ENCODE results near the gene BARX2.
A peak's percentile ranks its signal among the peaks of the same experiment; 100 is the strongest.

The BARX2 gene

DNA sequence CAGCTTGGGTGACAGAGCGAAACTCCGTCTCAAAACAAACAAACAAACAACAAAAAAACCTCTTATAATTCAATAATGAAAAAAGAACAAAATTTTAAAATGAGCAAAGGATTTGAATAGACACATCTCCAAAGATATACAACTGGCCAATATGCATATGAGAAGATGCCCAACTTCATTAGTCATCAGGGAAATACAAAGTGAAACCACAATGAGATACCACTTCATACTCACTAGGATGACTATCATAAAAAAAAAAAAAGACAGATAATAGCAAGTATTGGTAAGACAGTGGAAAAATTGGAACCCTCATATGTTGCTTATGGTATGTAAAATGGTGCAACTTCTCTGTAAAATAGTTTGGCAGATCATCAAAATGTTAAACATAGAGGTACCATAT lies 28.7 kb upstream of the BARX2 start:
- H3K4me3 ChIP-seq (replicated peaks; ENCODE audit: low read depth, low read length), result no peak overlapping the region
- TF ChIP-seq, protein P1, sequence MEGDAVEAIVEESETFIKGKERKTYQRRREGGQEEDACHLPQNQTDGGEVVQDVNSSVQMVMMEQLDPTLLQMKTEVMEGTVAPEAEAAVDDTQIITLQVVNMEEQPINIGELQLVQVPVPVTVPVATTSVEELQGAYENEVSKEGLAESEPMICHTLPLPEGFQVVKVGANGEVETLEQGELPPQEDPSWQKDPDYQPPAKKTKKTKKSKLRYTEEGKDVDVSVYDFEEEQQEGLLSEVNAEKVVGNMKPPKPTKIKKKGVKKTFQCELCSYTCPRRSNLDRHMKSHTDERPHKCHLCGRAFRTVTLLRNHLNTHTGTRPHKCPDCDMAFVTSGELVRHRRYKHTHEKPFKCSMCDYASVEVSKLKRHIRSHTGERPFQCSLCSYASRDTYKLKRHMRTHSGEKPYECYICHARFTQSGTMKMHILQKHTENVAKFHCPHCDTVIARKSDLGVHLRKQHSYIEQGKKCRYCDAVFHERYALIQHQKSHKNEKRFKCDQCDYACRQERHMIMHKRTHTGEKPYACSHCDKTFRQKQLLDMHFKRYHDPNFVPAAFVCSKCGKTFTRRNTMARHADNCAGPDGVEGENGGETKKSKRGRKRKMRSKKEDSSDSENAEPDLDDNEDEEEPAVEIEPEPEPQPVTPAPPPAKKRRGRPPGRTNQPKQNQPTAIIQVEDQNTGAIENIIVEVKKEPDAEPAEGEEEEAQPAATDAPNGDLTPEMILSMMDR (IDR thresholded peaks at IDR 0.05; ENCODE audit: low read length, missing control alignments), result no peak
- no peak for DNase-seq (ENCODE audit: low read depth)

DNA sequence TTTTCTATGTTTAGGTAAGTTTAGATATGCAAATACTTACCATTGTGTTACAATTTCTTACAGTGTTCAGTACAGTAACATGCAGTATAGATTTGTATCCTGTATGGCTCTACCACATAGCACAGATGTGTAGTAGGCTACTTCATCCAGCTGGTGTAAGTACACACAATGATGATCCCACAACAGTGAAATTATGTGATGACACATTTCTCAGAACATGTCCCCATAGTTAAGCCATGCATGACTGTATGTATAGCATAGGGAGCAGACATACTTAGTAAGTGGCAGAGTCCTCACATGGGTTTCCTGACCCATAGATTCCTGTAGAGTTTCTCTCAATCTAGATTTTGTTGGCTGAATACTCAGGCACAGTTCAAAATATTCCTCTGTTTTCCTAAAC lies 26.8 kb upstream of the BARX2 start:
- TF ChIP-seq, protein P1 (IDR thresholded peaks at IDR 0.05; ENCODE audit: low read length, missing control alignments), result no peak
- no peak overlapping the region for H3K4me3 ChIP-seq (replicated peaks; ENCODE audit: low read depth, low read length)
- no peak for DNase-seq (ENCODE audit: low read depth)

DNA sequence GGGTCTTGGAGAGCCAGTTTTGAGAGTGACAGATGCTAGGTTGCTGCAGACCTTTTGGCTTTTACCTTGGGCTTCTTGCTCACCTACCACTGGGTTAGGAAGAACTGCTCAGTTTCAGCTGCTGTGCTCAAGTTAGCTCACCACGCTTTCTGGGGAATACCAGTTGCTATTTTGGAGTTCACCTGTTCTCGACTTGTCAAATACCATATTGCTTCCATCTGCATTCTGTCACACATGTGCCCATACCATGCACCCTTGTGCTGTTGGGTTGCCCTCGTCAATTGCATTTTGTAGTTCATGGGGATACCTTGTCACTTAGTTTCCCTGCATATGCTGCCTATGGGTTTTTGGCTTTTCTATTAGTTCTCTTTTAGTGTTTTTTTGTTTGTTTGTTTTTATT lies 23.0 kb upstream of the BARX2 start:
- TF ChIP-seq, protein P1 (IDR thresholded peaks at IDR 0.05; ENCODE audit: low read length, missing control alignments), result no peak
- no peak for DNase-seq (ENCODE audit: low read depth)

DNA sequence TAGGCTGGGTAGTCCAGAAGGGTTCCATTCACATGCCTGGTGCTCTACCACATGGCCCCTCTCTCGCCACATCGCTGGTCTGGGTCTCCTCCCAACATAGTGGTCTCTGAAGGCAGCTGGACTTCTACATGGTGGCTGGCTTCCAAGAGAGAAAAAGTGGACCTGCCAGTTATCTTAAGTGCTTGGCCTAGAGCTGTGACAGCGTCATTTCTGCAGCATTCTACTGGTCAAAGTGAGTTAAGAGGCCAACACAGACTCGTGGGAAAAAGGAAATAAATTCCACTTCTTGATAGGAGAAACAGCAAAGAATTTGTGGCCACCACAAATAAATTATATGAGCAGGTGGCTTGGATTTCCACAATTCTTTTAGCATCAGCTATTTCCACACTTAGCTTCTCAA lies 21.0 kb upstream of the BARX2 start:
- no peak for DNase-seq (ENCODE audit: low read depth)
- no peak overlapping the region for H3K4me3 ChIP-seq (replicated peaks; ENCODE audit: low read depth, low read length)

More for the DNA sequence above, 23.0 kb upstream of the BARX2 start:
- H3K4me3 ChIP-seq (replicated peaks; ENCODE audit: low read depth, low read length), result no peak overlapping the region

DNA sequence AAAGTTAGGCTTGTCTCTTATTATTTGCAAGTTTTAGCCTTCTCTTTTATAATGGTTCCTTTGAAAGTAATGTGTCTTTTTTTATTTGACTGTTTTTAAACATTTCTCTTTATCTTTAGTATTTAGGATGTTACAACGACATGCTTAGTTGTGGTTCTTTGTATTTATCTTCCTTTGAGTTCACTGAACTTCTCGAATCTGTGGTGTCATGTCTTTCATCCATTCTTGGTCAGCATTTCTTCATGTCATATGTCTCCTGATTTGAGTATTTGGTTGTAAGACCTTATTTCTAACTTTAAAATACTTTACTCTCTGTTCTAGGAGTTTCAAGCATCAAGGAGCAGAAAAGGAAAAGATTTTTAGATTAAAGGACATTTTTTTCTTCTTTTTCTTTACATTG lies 15.9 kb upstream of the BARX2 start:
- H3K4me3 ChIP-seq (replicated peaks; ENCODE audit: low read depth, low read length), result no peak overlapping the region
- DNase-seq (ENCODE audit: low read depth), result no peak
- TF ChIP-seq, protein P1 (IDR thresholded peaks at IDR 0.05; ENCODE audit: low read length, missing control alignments), result no peak

More for the DNA sequence above, 21.0 kb upstream of the BARX2 start:
- TF ChIP-seq, protein P1 (IDR thresholded peaks at IDR 0.05; ENCODE audit: low read length, missing control alignments), result no peak

DNA sequence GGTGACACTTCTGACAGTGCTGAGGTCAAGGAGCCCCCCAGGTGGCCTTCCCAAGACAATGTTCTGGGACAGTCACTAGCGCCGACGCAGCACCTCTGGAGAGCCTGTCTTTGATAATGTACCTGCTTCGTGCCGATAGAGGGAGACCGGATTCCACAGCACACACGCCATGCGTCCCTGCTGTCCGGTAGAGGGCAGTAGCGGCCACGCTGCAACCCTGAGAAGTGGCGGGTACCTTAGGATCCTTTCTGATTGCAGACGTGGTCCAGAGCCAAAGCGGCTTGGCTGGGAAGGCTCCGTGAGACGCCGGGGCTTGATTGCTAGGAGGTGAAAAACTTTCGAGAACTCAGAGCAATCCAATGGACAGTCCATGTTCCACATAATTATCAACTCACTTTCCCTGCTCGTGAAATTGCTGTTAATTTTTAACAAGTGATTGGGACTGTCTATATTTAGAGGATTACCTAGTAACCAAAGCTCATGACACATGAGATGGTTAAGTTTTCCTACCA lies 11.4 kb upstream of the BARX2 start:
- peak; percentile 88 for DNase-seq (ENCODE audit: low read depth)
- TF ChIP-seq, protein P1 (IDR thresholded peaks at IDR 0.05; ENCODE audit: low read length, missing control alignments), result no peak
- no peak overlapping the region for H3K4me3 ChIP-seq (replicated peaks; ENCODE audit: low read depth, low read length)

DNA sequence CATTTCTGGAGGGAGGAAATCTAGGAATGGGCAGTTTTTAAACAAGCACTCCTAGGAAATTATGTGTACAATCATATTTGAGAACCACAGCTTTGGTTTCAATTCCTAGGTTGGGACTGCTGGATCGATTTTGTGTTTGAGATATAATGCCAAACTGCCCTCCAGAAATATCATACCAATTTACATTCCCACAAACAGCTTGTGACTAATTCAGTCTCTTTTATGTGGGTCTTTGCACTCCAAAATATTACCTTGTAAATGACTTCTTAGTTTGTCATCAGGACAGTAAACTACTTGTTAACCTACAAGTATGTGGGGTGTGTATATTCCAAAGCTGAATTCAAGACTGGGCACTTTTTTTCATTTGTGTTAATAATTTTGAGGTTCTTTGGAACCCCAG lies 9.8 kb upstream of the BARX2 start:
- no peak for DNase-seq (ENCODE audit: low read depth)
- TF ChIP-seq, protein P1 (IDR thresholded peaks at IDR 0.05; ENCODE audit: low read length, missing control alignments), result no peak
- no peak overlapping the region for H3K4me3 ChIP-seq (replicated peaks; ENCODE audit: low read depth, low read length)

Measured in fibroblast of pulmonary artery (primary cell).